ENCODE measurements around the gene RTRAF. TPM values are rescaled to one million over a fixed set of nuclear protein-coding genes. Genes with fewer than 3 reads are reported as not detected.

The RTRAF gene
- total RNA-seq, 1 experiment from 2014 or later = 93.7 TPM

DNA sequence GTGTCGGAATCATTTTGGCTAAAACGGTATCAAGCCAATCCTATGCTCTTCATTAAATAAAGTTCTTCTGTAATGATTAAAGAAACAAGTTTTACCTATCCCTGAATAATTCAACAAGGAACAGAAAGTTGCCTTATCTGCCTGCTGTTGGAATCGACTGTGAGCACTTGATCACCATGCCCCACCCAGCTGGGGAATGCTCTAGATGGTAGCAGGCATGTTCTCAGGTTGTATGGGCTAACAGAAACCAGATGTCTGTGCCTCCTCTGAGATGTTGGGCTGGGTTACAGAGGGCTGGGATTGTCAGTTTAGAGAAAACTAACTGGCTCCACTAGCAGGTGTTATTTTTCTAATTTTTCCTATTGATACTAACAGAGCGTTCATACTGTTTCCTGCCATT lies 28.9 kb downstream of the RTRAF start:
- ATAC-seq = no peak
- no peak for TF ChIP-seq SIN3A (IDR thresholded peaks at IDR 0.05; ENCODE audit: borderline replicate concordance, insufficient read depth, low read depth, low read length)
- Histone ChIP-seq H3K27ac (ENCODE audit: low read length) (no peak overlapping the region), H3K9me3 (ENCODE audit: control insufficient read depth, insufficient read depth, low read depth, low read length) (no peaks in the 10 kb centered on the region), H3K4me3 (ENCODE audit: low read depth in 2 of 2, low read length in 2 of 2) (no peak overlapping the region), H3K4me1 (ENCODE audit: control insufficient read depth, insufficient read depth, low read length) (no peaks in the 10 kb centered on the region), H3K36me3 (ENCODE audit: control insufficient read depth, insufficient read depth, low read length) (no peaks in the 10 kb centered on the region), H3K27me3 (ENCODE audit: control insufficient read depth, insufficient read depth, low read length) (no peaks in the 10 kb centered on the region; the same call in 1 of the 2 replicates)
- intact Hi-C loops (cut with micrococcal nuclease; ENCODE audit: unreplicated experiment) = no loop called here
- BruUV-seq (replicated peaks) = no TSS peak
- CTCF ChIA-PET = no interaction called here
- in situ Hi-C loops (cut with HindIII; ENCODE audit: low pct_unique_long_range_greater_than_20kb, low sequenced_read_pairs) = no loop called here
- POLR2A ChIA-PET = no interaction called here
- no peak for DNase-seq (ENCODE audit: low read depth, low spot score)

DNA sequence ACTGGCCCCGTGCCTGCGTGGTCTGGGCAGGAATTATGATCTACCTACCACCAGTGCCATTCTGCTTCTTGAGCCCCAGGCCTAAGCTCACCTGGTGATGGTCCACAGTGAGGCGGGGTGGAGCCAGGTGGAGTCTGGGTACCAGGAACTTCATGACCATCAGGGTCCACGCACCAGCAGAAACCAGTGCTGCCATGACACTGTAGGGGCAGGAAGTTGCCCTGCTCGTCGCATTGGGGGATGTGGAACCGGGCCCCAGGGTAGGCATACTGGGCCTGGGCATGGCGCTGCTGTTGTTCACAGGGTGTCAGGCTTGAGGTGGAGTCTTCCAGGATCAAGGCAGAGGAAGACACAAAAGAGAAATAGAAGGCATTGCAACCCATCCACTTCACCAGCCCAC lies 29.6 kb downstream of the RTRAF start:
- POLR2A ChIA-PET = no interaction called here
- H3K9me3 ChIP-seq (ENCODE audit: control insufficient read depth, insufficient read depth, low read depth, low read length) = no peaks in the 10 kb centered on the region
- no peak overlapping the region for H3K27ac ChIP-seq (ENCODE audit: low read length)
- TF ChIP-seq, protein P1, sequence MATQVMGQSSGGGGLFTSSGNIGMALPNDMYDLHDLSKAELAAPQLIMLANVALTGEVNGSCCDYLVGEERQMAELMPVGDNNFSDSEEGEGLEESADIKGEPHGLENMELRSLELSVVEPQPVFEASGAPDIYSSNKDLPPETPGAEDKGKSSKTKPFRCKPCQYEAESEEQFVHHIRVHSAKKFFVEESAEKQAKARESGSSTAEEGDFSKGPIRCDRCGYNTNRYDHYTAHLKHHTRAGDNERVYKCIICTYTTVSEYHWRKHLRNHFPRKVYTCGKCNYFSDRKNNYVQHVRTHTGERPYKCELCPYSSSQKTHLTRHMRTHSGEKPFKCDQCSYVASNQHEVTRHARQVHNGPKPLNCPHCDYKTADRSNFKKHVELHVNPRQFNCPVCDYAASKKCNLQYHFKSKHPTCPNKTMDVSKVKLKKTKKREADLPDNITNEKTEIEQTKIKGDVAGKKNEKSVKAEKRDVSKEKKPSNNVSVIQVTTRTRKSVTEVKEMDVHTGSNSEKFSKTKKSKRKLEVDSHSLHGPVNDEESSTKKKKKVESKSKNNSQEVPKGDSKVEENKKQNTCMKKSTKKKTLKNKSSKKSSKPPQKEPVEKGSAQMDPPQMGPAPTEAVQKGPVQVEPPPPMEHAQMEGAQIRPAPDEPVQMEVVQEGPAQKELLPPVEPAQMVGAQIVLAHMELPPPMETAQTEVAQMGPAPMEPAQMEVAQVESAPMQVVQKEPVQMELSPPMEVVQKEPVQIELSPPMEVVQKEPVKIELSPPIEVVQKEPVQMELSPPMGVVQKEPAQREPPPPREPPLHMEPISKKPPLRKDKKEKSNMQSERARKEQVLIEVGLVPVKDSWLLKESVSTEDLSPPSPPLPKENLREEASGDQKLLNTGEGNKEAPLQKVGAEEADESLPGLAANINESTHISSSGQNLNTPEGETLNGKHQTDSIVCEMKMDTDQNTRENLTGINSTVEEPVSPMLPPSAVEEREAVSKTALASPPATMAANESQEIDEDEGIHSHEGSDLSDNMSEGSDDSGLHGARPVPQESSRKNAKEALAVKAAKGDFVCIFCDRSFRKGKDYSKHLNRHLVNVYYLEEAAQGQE (IDR thresholded peaks at IDR 0.05; ENCODE audit: insufficient read depth in 1 of 2, low read depth in 2 of 2, low read length in 1 of 2) = no peak
- TF ChIP-seq CTCF (IDR thresholded peaks at IDR 0.05) (no peak), SIN3A (IDR thresholded peaks at IDR 0.05; ENCODE audit: borderline replicate concordance, insufficient read depth, low read depth, low read length) (no peak), TCF7L2 (IDR thresholded peaks at IDR 0.05; ENCODE audit: low read depth, low read length) (no peak), POLR2AphosphoS5 (IDR thresholded peaks at IDR 0.05; ENCODE audit: low read depth, low read length) (no peak)
- ATAC-seq (no peak), DNase-seq (ENCODE audit: low read depth, low spot score) (no peak)
- H3K4me3 ChIP-seq (ENCODE audit: low read depth in 2 of 2, low read length in 2 of 2) = no peak overlapping the region
- BruUV-seq (replicated peaks) = no TSS peak
- in situ Hi-C loops (cut with HindIII; ENCODE audit: low pct_unique_long_range_greater_than_20kb, low sequenced_read_pairs) (no loop called here), intact Hi-C loops (cut with micrococcal nuclease; ENCODE audit: unreplicated experiment) (no loop called here)
- no peaks in the 10 kb centered on the region for H3K36me3 ChIP-seq (ENCODE audit: control insufficient read depth, insufficient read depth, low read length)
- H3K27me3 ChIP-seq (ENCODE audit: control insufficient read depth, insufficient read depth, low read length) = no peaks in the 10 kb centered on the region; the same call in 1 of the 2 replicates
- CTCF ChIA-PET = no interaction called here
- no peaks in the 10 kb centered on the region for H3K4me1 ChIP-seq (ENCODE audit: control insufficient read depth, insufficient read depth, low read length)

DNA sequence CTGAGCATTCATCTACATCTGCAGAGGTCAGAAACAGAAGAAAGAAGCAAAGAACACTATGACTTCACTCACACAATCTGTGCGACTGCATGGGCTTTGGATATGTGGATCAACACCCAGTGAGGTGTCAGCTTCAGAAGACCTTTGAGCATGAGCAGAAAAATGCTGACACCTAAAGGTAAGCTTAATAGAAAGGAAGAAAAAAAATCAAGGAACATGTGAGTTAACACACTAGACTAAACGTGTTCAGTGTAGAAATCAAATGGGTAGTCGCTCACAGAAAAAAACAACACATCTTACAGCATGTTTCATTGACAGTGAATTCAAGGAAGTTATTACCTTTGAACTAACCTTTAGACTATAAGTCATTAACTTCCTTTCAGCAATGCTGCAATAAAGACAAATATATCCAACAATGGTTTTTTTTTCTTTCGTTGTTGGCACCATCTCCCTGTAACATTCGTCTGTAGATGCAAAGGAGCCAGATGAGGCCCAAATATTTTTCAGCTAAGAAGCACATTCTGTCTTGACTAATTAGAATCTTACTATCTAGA lies 30.9 kb downstream of the RTRAF start:
- Histone ChIP-seq H3K4me1 (ENCODE audit: control insufficient read depth, insufficient read depth, low read length) (no peaks in the 10 kb centered on the region), H3K27ac (ENCODE audit: low read length) (no peak overlapping the region), H3K36me3 (ENCODE audit: control insufficient read depth, insufficient read depth, low read length) (no peaks in the 10 kb centered on the region), H3K27me3 (ENCODE audit: control insufficient read depth, insufficient read depth, low read length) (no peaks in the 10 kb centered on the region; the same call in 1 of the 2 replicates), H3K4me3 (ENCODE audit: low read depth in 2 of 2, low read length in 2 of 2) (no peak overlapping the region), H3K9me3 (ENCODE audit: control insufficient read depth, insufficient read depth, low read depth, low read length) (no peaks in the 10 kb centered on the region)
- TF ChIP-seq POLR2AphosphoS5 (IDR thresholded peaks at IDR 0.05; ENCODE audit: low read depth, low read length) (no peak), CTCF (IDR thresholded peaks at IDR 0.05) (no peak), SIN3A (IDR thresholded peaks at IDR 0.05; ENCODE audit: borderline replicate concordance, insufficient read depth, low read depth, low read length) (no peak), TCF7L2 (IDR thresholded peaks at IDR 0.05; ENCODE audit: low read depth, low read length) (no peak)
- TF ChIP-seq, protein P1 (IDR thresholded peaks at IDR 0.05; ENCODE audit: insufficient read depth in 1 of 2, low read depth in 2 of 2, low read length in 1 of 2) = no peak
- in situ Hi-C loops (cut with HindIII; ENCODE audit: low pct_unique_long_range_greater_than_20kb, low sequenced_read_pairs) = no loop called here
- intact Hi-C loops (cut with micrococcal nuclease; ENCODE audit: unreplicated experiment) = no loop called here
- ChIA-PET POLR2A (no interaction called here), CTCF (no interaction called here)
- no peak for DNase-seq (ENCODE audit: low read depth, low spot score)
- no peak for ATAC-seq
- no TSS peak for BruUV-seq (replicated peaks)
